OCI-LY3 (cell line): Measurements from ENCODE around the gene ATP10D.
"Not testable (repeated sequence)": the region's sequence is repeated elsewhere in the genome, so short reads cannot be mapped to it uniquely, and the experiment has no call there.

Experiments used
- H2AFZ ChIP-seq: fragments of 200-600, 300-600 bp; shearing (Covaris generic); 2 replicates; pipeline ENCODE4 v1.6.0; 2014; ENCODE audit warnings: antibody characterized with exemption, low read depth, low read length
- H3K27ac ChIP-seq: fragments of 200-600, 300-600 bp; sonication (generic); 2 replicates; pipeline ENCODE4 v1.5.1; 2014; ENCODE audit warnings: mild to moderate bottlenecking, low read length, moderate library complexity, mixed read lengths
- H3K27me3 ChIP-seq: fragments of 200-600, 300-600 bp; sonication (generic); 2 replicates; pipeline ENCODE4 v1.6.1; 2014; ENCODE audit warnings: low read depth, low read length, mixed read lengths
- H3K36me3 ChIP-seq: fragments of 200-600, 300-600 bp; sonication (generic); replicated peaks from 2 replicates; pipeline ENCODE3; 2014; ENCODE audit warnings: low read depth, low read length, mixed read lengths
- H3K4me1 ChIP-seq: fragments of 300-600, 200-600 bp; sonication (generic); 2 replicates; pipeline ENCODE4 v1.6.1; 2014; ENCODE audit warnings: low read length, mixed read lengths
- H3K4me2 ChIP-seq: fragments of 200-600, 300-600 bp; sonication (generic); 2 replicates; pipeline ENCODE4 v1.6.1; 2014; ENCODE audit warnings: low read length, mixed read lengths
- H3K4me3 ChIP-seq: fragments of 300-600, 200-600 bp; sonication (generic); 2 replicates; pipeline ENCODE4 v1.5.1; 2014; ENCODE audit warnings: antibody characterized with exemption, mild to moderate bottlenecking, low read length, moderate library complexity
- H3K79me2 ChIP-seq: fragments of 300-600, 200-600 bp; shearing (Covaris generic); 2 replicates; pipeline ENCODE4 v1.6.1; 2014; ENCODE audit warnings: mild to moderate bottlenecking, low read length, mixed read lengths
- H3K9ac ChIP-seq: fragments of 300-600, 200-600 bp; shearing (Covaris generic); 2 replicates; pipeline ENCODE4 v1.6.0; 2014; ENCODE audit warnings: mild to moderate bottlenecking, low read length, moderate library complexity
- H3K9me3 ChIP-seq: fragments of 200-600, 300-600 bp; shearing (Covaris generic); 2 replicates; pipeline ENCODE4 v1.6.1; 2014; ENCODE audit warnings: low read length, mixed read lengths; ENCODE audit not compliant: insufficient read depth
- H4K20me1 ChIP-seq: fragments of 200-600, 300-600 bp; sonication (generic); 2 replicates; pipeline ENCODE4 v1.6.1; 2016; ENCODE audit warnings: low read length, mixed read lengths; ENCODE audit not compliant: insufficient read depth
- EZH2phosphoT487 ChIP-seq: fragments of 200-600 bp; shearing (Covaris generic); IDR thresholded peaks from 2 replicates; pipeline ENCODE4 v1.6.1; 2018; ENCODE audit warnings: antibody characterized with exemption, mixed run types, low read depth
- TF ChIP-seq, protein P1 (sequence below): fragments of 200-600, 300-600 bp; sonication (generic); IDR thresholded peaks from 2 replicates; pipeline ENCODE4 v1.5.1; 2014; ENCODE audit warnings: antibody characterized with exemption, low read length, low read depth

Gene ATP10D

DNA sequence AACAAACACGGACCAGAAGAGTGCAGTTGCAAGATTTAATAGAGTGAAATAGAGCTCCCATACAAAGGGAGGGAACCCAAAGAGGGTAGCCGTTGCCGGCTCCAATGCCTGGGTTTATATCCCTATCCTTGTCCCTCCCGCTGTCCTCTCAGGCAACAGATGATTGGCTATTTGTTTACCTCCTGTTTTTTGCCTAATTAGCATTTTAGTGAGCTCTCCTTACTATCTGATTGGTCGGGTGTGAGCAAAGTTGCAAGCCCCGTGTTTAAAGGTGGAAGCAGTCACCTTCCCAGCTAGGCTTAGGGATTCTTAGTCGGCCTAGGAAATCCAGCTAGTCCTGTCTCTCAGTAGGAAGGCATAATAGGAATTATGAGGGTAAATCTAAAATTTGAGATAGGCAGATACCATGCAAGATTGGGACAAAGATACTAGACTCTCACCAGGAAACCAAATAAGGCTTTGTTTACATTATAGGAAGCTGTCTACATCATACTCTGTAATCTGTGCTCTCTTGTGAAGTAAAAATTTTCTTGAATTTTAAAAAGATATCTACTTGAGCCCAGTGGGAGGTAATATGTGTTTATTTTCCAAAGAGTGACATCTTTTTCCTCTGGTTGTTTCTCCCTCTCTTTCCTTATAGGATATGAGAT lies 65.9 kb downstream of the ATP10D start:
- H2AFZ ChIP-seq, result no peak overlapping the region

DNA sequence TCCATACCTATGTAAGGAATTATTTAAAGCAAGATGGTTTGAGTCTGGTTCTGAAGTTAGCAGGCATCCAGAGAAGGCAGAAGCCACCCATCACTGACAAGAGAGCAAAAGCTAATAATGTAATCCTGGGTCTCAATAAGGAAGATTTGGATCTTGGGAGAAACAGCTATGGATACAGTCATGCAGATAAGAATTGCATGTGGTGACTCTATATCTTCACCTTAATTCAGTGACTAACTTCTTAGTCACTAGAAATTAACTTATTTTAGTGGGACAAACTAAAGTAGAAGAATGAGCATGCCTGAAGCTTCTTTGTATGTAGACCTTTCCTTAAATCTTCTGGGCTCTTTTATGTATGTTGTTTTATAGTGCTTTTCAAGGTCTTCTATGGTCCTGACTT lies 66.6 kb downstream of the ATP10D start:
- TF ChIP-seq, protein P1, sequence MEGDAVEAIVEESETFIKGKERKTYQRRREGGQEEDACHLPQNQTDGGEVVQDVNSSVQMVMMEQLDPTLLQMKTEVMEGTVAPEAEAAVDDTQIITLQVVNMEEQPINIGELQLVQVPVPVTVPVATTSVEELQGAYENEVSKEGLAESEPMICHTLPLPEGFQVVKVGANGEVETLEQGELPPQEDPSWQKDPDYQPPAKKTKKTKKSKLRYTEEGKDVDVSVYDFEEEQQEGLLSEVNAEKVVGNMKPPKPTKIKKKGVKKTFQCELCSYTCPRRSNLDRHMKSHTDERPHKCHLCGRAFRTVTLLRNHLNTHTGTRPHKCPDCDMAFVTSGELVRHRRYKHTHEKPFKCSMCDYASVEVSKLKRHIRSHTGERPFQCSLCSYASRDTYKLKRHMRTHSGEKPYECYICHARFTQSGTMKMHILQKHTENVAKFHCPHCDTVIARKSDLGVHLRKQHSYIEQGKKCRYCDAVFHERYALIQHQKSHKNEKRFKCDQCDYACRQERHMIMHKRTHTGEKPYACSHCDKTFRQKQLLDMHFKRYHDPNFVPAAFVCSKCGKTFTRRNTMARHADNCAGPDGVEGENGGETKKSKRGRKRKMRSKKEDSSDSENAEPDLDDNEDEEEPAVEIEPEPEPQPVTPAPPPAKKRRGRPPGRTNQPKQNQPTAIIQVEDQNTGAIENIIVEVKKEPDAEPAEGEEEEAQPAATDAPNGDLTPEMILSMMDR, result no peak
- TF ChIP-seq EZH2phosphoT487, result no peak
- Histone ChIP-seq H3K9ac (no peak overlapping the region), H3K36me3 (no peaks in the 10 kb centered on the region), H3K9me3 (no peaks in the 10 kb centered on the region), H3K79me2 (no peaks in the 10 kb centered on the region), H4K20me1 (no peaks in the 10 kb centered on the region), H3K4me2 (no peak overlapping the region), H3K27ac (no peak overlapping the region), H2AFZ (no peak overlapping the region), H3K27me3 (no peaks in the 10 kb centered on the region), H3K4me3 (no peak overlapping the region), H3K4me1 (no peaks in the 10 kb centered on the region)

More for the DNA sequence above, 65.9 kb downstream of the ATP10D start:
- H3K27me3 ChIP-seq, result no peaks in the 10 kb centered on the region
- H3K79me2 ChIP-seq, result no peaks in the 10 kb centered on the region
- H3K4me2 ChIP-seq, result no peak overlapping the region
- H4K20me1 ChIP-seq, result no peaks in the 10 kb centered on the region
- H3K36me3 ChIP-seq, result no peaks in the 10 kb centered on the region
- no peaks in the 10 kb centered on the region for H3K4me1 ChIP-seq
- H3K9me3 ChIP-seq, result no peaks in the 10 kb centered on the region
- no peak overlapping the region for H3K27ac ChIP-seq
- TF ChIP-seq, protein P1, result no peak
- no peak for TF ChIP-seq EZH2phosphoT487
- H3K9ac ChIP-seq, result no peak overlapping the region
- H3K4me3 ChIP-seq, result no peak overlapping the region

DNA sequence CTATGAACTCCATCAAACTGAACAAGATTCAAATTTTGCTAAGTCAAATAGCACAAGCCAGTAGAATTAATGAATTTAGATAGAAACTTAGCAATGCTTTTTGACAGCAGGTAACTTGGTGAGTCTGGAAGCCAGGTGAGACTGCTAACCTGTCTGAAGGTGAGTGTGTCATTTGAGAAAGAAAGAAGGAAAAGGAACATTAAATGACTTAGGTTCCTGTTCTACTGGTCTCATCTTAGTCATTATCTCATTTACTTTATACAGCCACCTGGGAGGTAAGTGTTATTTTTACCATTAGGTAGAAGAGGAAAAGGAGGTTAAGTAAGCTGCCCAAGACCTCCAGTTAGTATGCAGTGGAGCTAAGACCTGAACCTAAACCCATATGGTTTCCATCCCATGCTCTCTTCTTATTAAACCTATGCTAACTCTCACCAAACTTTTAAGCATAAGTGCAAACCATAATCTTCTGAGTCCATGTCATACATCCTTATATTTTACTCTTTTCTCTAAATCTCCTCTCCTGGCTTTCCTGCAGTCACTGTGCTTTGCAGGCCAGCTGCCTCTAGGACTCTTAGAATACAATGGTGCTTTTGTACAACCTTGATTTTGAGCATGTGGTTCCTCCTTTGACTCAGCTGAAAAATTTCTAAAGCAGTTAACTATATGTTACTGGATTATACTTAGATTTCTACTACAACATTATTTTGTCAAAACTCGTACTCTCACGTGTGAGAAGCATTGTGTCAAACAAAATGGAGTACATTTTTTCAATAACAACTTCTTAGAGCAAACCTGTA lies 68.5 kb downstream of the ATP10D start:
- Histone ChIP-seq H3K4me3 (no peak overlapping the region), H3K4me2 (no peak overlapping the region), H3K27ac (no peak overlapping the region), H3K9me3 (no peaks in the 10 kb centered on the region), H4K20me1 (no peaks in the 10 kb centered on the region), H3K79me2 (no peaks in the 10 kb centered on the region), H2AFZ (no peak overlapping the region), H3K27me3 (no peaks in the 10 kb centered on the region), H3K36me3 (no peaks in the 10 kb centered on the region), H3K9ac (no peak overlapping the region), H3K4me1 (no peaks in the 10 kb centered on the region)
- TF ChIP-seq EZH2phosphoT487, result no peak
- TF ChIP-seq, protein P1, result no peak

DNA sequence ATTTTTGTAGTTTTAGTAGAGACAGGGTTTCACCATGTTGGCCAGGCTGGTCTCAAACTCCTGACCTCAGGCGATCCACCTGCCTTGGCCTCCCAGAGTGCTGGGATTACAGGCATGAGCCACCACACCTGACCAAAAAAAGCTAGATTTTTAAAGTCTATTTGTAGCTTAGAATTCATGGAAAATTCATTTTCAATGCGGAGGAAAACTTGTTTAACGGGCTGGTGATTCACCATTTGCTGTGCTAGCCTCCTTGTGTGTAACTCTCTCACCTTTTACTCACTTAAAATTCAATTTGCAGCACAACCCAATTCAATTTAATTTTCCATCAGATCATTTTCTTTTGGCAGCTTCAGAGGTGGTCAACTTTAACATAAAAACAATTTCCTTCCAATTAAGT lies 70.8 kb downstream of the ATP10D start:
- not testable (repeated sequence) for H3K36me3 ChIP-seq, H3K4me3 ChIP-seq, H3K4me1 ChIP-seq, H3K79me2 ChIP-seq, H3K27me3 ChIP-seq, H3K4me2 ChIP-seq, H4K20me1 ChIP-seq, H3K27ac ChIP-seq, H3K9me3 ChIP-seq, H2AFZ ChIP-seq, H3K9ac ChIP-seq
